ENCODE data around the gene MIGA1. TPM values are rescaled to one million over a fixed set of nuclear protein-coding genes. Genes with fewer than 3 reads are reported as not detected.
"Not testable (repeated sequence)": the region's sequence is repeated elsewhere in the genome, so short reads cannot be mapped to it uniquely, and the experiment has no call there.

Gene MIGA1
- total RNA-seq, 6 experiments from 2014 or later = 17.8 to 23.4 (median 21.4) TPM

- Mint-ChIP-seq H3K27me3 (ENCODE audit: insufficient read depth) (peaks cover 2% of the 10 kb centered on the region; the same call in 1 of the 2 replicates), H3K27ac (no peak overlapping the region), H3K9me3 (no peaks in the 10 kb centered on the region), H3K4me1 (ENCODE audit: low read depth) (peaks cover 45% of the 10 kb centered on the region), H3K36me3 (ENCODE audit: low read depth) (peaks cover 43% of the 10 kb centered on the region), H3K4me3 (no peak overlapping the region)
- DNase-seq = no peak
- TF ChIP-seq, protein P1, sequence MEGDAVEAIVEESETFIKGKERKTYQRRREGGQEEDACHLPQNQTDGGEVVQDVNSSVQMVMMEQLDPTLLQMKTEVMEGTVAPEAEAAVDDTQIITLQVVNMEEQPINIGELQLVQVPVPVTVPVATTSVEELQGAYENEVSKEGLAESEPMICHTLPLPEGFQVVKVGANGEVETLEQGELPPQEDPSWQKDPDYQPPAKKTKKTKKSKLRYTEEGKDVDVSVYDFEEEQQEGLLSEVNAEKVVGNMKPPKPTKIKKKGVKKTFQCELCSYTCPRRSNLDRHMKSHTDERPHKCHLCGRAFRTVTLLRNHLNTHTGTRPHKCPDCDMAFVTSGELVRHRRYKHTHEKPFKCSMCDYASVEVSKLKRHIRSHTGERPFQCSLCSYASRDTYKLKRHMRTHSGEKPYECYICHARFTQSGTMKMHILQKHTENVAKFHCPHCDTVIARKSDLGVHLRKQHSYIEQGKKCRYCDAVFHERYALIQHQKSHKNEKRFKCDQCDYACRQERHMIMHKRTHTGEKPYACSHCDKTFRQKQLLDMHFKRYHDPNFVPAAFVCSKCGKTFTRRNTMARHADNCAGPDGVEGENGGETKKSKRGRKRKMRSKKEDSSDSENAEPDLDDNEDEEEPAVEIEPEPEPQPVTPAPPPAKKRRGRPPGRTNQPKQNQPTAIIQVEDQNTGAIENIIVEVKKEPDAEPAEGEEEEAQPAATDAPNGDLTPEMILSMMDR (IDR thresholded peaks at IDR 0.05) = no peak
Measured at GRCh38 chr1:77783141-77783540, 3.7 kb downstream of the MIGA1 start.

- DNase-seq; H3K4me3 Mint-ChIP-seq; H3K9me3 Mint-ChIP-seq; H3K27ac Mint-ChIP-seq; H3K27me3 Mint-ChIP-seq (ENCODE audit: insufficient read depth): not testable (repeated sequence)
- H3K36me3 Mint-ChIP-seq (ENCODE audit: low read depth) = peaks cover 51% of the 10 kb centered on the region
- peaks cover 21% of the 10 kb centered on the region for H3K4me1 Mint-ChIP-seq (ENCODE audit: low read depth)
Measured at GRCh38 chr1:77786093-77786741, 6.8 kb downstream of the MIGA1 start.

DNA sequence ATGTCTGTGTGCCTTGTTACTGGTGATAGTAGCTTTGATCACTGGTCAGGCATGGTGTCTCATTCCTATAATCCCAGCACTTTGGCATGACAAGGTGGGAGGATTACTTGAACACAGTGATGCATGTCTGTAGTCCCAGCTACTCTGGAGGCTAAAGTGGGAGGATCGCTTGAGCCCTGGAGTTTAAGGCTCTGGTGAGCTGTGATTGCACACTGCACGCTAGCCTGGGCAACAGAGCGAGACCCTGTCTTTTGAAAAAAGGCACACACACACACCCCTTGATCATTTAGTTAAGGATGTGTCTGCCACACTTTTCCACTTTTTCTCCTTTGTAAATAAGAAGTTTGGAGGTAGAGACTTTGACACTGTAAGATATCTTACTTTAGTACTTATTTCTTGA lies 15.1 kb downstream of the MIGA1 start:
- Mint-ChIP-seq H3K4me1 (ENCODE audit: low read depth) (peaks cover 20% of the 10 kb centered on the region), H3K27ac (no peak overlapping the region), H3K27me3 (ENCODE audit: insufficient read depth) (no peaks in the 10 kb centered on the region), H3K9me3 (no peaks in the 10 kb centered on the region), H3K4me3 (no peak overlapping the region), H3K36me3 (ENCODE audit: low read depth) (peaks cover 15% of the 10 kb centered on the region)
- DNase-seq = no peak
- TF ChIP-seq, protein P1 (IDR thresholded peaks at IDR 0.05) = no peak

DNA sequence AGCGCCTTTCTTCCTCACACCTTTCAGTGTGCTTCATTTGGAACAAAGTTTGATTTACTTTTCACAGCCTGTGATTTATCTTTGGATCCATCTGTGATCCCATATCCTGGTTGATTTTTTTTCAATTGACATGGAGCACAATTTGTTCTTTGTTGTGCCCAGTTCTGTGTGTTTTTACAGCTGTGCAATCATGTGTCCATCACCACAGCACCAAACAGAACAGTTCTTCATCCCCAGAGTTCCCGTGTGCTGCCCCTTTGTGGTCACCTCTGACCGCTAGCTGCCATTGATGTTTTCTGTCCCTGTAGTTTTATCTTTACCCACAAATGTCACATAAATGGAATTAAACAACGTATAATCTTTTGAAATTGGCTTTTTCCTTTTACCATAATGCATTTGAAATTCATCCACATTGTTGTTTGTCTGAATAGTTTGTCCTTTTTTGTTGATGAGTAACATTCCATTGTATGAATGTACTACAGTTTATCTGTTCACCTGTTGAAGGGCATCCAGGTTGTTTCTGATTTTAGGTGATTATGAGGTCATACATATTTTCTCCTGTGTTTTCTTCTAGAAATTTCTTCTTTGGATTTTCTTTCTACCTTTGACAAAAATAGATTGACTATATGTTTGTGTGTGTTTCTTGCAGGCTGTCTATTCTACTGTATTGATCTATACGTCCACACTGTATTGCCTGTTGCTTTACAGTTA lies 17.4 kb downstream of the MIGA1 start:
- TF ChIP-seq, protein P1 (IDR thresholded peaks at IDR 0.05) = no peak
- DNase-seq = no peak
- Mint-ChIP-seq H3K9me3 (no peaks in the 10 kb centered on the region), H3K4me1 (ENCODE audit: low read depth) (peaks cover 20% of the 10 kb centered on the region), H3K27ac (0 out of 2 replicates have a peak overlapping the region, but pooled peaks have one; percentile 4), H3K4me3 (no peak overlapping the region), H3K27me3 (ENCODE audit: insufficient read depth) (no peaks in the 10 kb centered on the region), H3K36me3 (ENCODE audit: low read depth) (peaks cover 14% of the 10 kb centered on the region)

- peaks cover 15% of the 10 kb centered on the region for H3K36me3 Mint-ChIP-seq (ENCODE audit: low read depth)
- DNase-seq = no peak
- TF ChIP-seq, protein P1 (IDR thresholded peaks at IDR 0.05) = no peak
Measured at GRCh38 chr1:77797991-77798390, 18.5 kb downstream of the MIGA1 start.

GRCh38 chr1:77802026-77802425 lies 22.6 kb downstream of the MIGA1 start:
- Mint-ChIP-seq H3K36me3 (ENCODE audit: low read depth) (peaks cover 25% of the 10 kb centered on the region), H3K27ac (no peak overlapping the region), H3K4me3 (no peak overlapping the region), H3K4me1 (ENCODE audit: low read depth) (peaks cover 15% of the 10 kb centered on the region), H3K27me3 (ENCODE audit: insufficient read depth) (no peaks in the 10 kb centered on the region), H3K9me3 (no peaks in the 10 kb centered on the region)
- TF ChIP-seq, protein P1 (IDR thresholded peaks at IDR 0.05) = no peak
- DNase-seq = no peak

More at GRCh38 chr1:77797991-77798390, 18.5 kb downstream of the MIGA1 start:
- H3K27ac Mint-ChIP-seq = peak overlapping the region; percentile 48; the same call in 1 of the 2 replicates
- H3K27me3 Mint-ChIP-seq (ENCODE audit: insufficient read depth) = no peaks in the 10 kb centered on the region
- no peak overlapping the region for H3K4me3 Mint-ChIP-seq
- no peaks in the 10 kb centered on the region for H3K9me3 Mint-ChIP-seq
- peaks cover 20% of the 10 kb centered on the region for H3K4me1 Mint-ChIP-seq (ENCODE audit: low read depth)
